Measurements from ENCODE around the gene ARF6.
A peak's percentile ranks its signal among the peaks of the same experiment; 100 is the strongest.

DNA sequence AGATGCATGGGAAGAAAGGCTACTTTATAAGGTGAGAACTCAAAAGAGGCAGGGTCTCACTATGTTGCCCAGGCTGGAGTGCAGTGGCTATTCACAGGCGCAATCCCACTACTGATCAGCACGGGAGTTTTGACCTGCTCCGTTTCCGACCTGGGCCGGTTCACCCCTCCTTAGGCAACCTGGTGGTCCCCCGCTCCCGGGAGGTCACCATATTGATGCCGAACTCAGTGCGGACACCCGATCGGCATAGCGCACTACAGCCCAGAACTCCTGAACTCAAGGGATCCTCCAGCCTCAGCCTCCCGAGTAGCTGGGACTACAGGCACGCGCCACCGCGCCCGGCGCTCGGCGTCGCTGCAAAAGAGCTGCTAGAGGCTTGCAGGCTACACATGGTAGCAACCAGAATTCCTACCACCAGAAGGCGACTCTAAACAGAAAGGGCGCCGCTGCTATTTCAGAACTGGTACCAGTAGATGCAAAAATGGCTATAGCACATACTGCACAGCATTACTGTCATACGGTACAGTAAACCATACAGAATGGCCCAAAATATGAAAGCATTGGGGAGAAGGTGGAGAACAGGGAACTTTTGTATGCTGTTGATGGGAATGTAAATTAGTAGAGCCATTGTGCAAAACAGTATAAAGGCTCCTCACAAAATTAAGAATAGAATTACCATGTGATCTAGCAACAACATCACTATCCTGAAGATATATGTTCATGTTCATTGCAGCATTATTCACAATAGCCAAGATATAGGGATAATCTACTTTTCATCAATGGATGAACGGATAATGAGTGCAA is 39.1 kb upstream of the ARF6 start:
- TF ChIP-seq, protein P1, sequence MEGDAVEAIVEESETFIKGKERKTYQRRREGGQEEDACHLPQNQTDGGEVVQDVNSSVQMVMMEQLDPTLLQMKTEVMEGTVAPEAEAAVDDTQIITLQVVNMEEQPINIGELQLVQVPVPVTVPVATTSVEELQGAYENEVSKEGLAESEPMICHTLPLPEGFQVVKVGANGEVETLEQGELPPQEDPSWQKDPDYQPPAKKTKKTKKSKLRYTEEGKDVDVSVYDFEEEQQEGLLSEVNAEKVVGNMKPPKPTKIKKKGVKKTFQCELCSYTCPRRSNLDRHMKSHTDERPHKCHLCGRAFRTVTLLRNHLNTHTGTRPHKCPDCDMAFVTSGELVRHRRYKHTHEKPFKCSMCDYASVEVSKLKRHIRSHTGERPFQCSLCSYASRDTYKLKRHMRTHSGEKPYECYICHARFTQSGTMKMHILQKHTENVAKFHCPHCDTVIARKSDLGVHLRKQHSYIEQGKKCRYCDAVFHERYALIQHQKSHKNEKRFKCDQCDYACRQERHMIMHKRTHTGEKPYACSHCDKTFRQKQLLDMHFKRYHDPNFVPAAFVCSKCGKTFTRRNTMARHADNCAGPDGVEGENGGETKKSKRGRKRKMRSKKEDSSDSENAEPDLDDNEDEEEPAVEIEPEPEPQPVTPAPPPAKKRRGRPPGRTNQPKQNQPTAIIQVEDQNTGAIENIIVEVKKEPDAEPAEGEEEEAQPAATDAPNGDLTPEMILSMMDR (IDR thresholded peaks at IDR 0.05), result peak; percentile 78
- 0 out of 2 replicates have a peak, but pooled peaks have one; percentile 34 for TF ChIP-seq POLR2AphosphoS5 (IDR thresholded peaks at IDR 0.05; ENCODE audit: low read depth, low read length)
- no peak for TF ChIP-seq TCF7L2 (IDR thresholded peaks at IDR 0.05; ENCODE audit: low read depth, low read length)
- TF ChIP-seq SIN3A (IDR thresholded peaks at IDR 0.05; ENCODE audit: borderline replicate concordance, insufficient read depth, low read depth, low read length), result no peak

All from Panc1 (cell line).